HepG2 (cell line): ENCODE data around the gene CATSPERD. TPM values are rescaled to one million over a fixed set of nuclear protein-coding genes. Genes with fewer than 3 reads are reported as not detected.

ENCODE experiments used
- CEBPG ChIP-seq: IDR thresholded peaks from 2 replicates; pipeline ENCODE4 v1.6.1; 2016
- E2F2 ChIP-seq: sonication (generic); formaldehyde crosslinking; IDR thresholded peaks from 2 replicates; pipeline ENCODE4 v1.4.0; 2020; ENCODE audit warnings: missing genetic modification reagents, borderline replicate concordance
- EED ChIP-seq: sonication (generic); formaldehyde crosslinking; IDR thresholded peaks from 2 replicates; pipeline ENCODE4 v1.5.0; 2020; ENCODE audit warnings: mild to moderate bottlenecking, missing genetic modification reagents
- FOXA3 ChIP-seq: IDR thresholded peaks from 2 replicates; pipeline ENCODE4 v1.6.1; 2016; ENCODE audit warnings: missing genetic modification reagents, missing compliant biosample characterization
- PCBP2 ChIP-seq: fragments of 200-400 bp; formaldehyde crosslinking; optimal IDR thresholded peaks from 2 replicates; pipeline ENCODE3; 2018; ENCODE audit warnings: low read length, low read depth; ENCODE audit not compliant: poor library complexity, severe bottlenecking
- RFX5 ChIP-seq: IDR thresholded peaks from 2 replicates; pipeline ENCODE4 v1.6.1; 2011; ENCODE audit warnings: low read depth, low read length, improper control_type of control experiment
- SNAI1 ChIP-seq: sonication (generic); formaldehyde crosslinking; IDR thresholded peaks from 2 replicates; pipeline ENCODE4 v1.5.0; 2020; ENCODE audit warnings: mild to moderate bottlenecking, missing genetic modification reagents, borderline replicate concordance
- THRA ChIP-seq: sonication (generic); formaldehyde crosslinking; IDR thresholded peaks from 2 replicates; pipeline ENCODE4 v1.4.0; 2020; ENCODE audit warnings: missing genetic modification reagents, borderline replicate concordance
- TMF1 ChIP-seq: sonication (generic); formaldehyde crosslinking; IDR thresholded peaks from 2 replicates; pipeline ENCODE4 v1.8.1; 2022; ENCODE audit warnings: low read depth, missing genetic modification reagents
- U2AF2 ChIP-seq: fragments of 200-400 bp; formaldehyde crosslinking; IDR thresholded peaks from 2 replicates; pipeline ENCODE4 v1.6.1; 2017; ENCODE audit warnings: low read depth, mild to moderate bottlenecking, low read length
- XRCC5 ChIP-seq: fragments of 200-400 bp; formaldehyde crosslinking; optimal IDR thresholded peaks from 2 replicates; pipeline ENCODE3; 2017; ENCODE audit warnings: mild to moderate bottlenecking, low read length
- ZBTB8A ChIP-seq: sonication (generic); formaldehyde crosslinking; IDR thresholded peaks from 2 replicates; pipeline ENCODE4 v1.4.0; 2020; ENCODE audit warnings: mild to moderate bottlenecking, low read depth, missing genetic modification reagents, borderline replicate concordance
- ZGPAT ChIP-seq: IDR thresholded peaks from 2 replicates; pipeline ENCODE4 v1.6.1; 2016; ENCODE audit warnings: mild to moderate bottlenecking
- ZNF441 ChIP-seq: sonication (generic); formaldehyde crosslinking; IDR thresholded peaks from 2 replicates; pipeline ENCODE4 v1.7.0; 2021; ENCODE audit warnings: missing genetic modification reagents, borderline replicate concordance
- ZNF660 ChIP-seq: sonication (generic); formaldehyde crosslinking; IDR thresholded peaks from 2 replicates; pipeline ENCODE4 v1.5.1; 2020; ENCODE audit warnings: mild to moderate bottlenecking, low read depth, missing genetic modification reagents, borderline replicate concordance
- ZNF776 ChIP-seq: sonication (generic); formaldehyde crosslinking; IDR thresholded peaks from 2 replicates; pipeline ENCODE4 v1.4.0; 2020; ENCODE audit warnings: mild to moderate bottlenecking, missing genetic modification reagents
- polyA plus RNA-seq, 8 experiments: library from polyadenylated mRNA; depleted of rRNA in 3 of 8; stranded (reverse) in 7 of 8; unstranded in 1 of 8; fragments of >200 nt; fragmentation: Illumina TruSeq in 4 of 8; extraction: Trizol in 4 of 8; gene quantifications; 2 replicates each; pipeline versions ENCODE4 v1.2.1 to v1.2.3, GENCODE V29; 2011 to 2016; ENCODE audit warnings: low read depth in 4 of 8, missing spikeins in 1 of 8, mixed read lengths in 1 of 8; ENCODE audit not compliant: insufficient read depth in 1 of 8
- total RNA-seq, 5 experiments: library from RNA; depleted of rRNA; stranded (reverse); fragments of >200 nt; fragmentation: Illumina TruSeq; extraction: Trizol; gene quantifications; 2 replicates each; pipeline ENCODE4 v1.2.3, GENCODE V29; 2016; ENCODE audit warnings: low read depth in 1 of 5
- TF ChIP-seq, protein P1 (sequence below): sonication (generic); formaldehyde crosslinking; IDR thresholded peaks from 2 replicates; pipeline ENCODE4 v1.8.0; 2022; ENCODE audit warnings: mild to moderate bottlenecking, missing genetic modification reagents; ENCODE audit not compliant: insufficient replicate concordance
- TF ChIP-seq, protein P2 (sequence below): sonication (generic); formaldehyde crosslinking; IDR thresholded peaks from 2 replicates; pipeline ENCODE4 v1.8.1; 2022; ENCODE audit warnings: mild to moderate bottlenecking, missing genetic modification reagents
- TF ChIP-seq, protein P3 (sequence below): sonication (generic); formaldehyde crosslinking; IDR thresholded peaks from 2 replicates; pipeline ENCODE4 v1.4.0; 2020; ENCODE audit warnings: missing genetic modification reagents

CATSPERD gene
- total and polyA plus RNA-seq, 2 of the 13 experiments (the other 11 are each of a cell fraction or from before 2014, with no cell fraction given) = 0.04 TPM; not detected in 1

DNA sequence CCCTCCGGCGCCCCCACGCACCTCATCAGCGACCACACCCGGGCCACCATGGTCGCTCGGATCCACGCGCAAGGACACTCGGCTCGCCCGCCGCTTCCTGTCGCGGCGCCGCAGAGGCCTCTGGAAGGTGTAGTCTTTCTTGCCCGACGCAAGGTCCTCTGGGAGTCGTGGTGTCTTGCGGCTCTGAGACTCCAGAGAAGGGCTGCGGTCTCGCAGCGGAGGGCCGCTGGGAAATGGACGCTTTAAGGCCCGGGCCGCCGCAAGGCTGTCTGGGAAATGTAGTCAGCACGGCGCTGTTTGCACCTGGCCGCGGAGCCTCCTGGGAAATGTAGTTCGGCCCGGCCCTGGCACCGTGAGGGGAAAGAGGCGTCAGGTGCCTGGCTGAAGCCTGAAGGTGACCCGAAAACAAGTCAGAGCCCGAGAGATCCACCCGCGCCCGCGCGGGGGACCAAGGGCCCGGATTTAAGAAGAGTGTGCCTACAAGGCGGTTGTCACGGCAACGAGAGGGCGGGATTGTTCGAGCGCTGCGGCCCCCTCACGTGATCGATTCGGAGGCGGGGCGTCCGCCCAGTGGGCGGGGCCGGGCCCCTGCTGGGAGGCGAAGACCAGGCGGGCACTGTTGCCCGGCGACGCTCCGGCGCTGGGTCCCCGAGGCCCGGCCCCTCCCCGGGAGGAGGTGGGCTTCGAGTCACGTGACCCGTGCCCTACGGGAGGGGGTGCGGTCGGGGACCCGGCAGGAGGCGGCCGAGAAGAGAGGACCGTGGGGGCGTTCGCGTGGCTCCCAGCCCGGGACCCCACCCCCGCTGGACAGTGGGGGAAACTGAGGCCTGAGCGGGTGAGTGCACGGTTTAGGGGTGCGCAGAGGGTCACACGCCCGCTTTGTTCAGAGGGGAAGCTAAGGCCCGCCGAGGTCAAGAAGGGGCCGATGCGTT, 39.7 kb upstream of the CATSPERD start, which contains the start of the genes HSD11B1L and MICOS13 (continued):
- TF ChIP-seq, protein P1, sequence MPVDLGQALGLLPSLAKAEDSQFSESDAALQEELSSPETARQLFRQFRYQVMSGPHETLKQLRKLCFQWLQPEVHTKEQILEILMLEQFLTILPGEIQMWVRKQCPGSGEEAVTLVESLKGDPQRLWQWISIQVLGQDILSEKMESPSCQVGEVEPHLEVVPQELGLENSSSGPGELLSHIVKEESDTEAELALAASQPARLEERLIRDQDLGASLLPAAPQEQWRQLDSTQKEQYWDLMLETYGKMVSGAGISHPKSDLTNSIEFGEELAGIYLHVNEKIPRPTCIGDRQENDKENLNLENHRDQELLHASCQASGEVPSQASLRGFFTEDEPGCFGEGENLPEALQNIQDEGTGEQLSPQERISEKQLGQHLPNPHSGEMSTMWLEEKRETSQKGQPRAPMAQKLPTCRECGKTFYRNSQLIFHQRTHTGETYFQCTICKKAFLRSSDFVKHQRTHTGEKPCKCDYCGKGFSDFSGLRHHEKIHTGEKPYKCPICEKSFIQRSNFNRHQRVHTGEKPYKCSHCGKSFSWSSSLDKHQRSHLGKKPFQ (CRISPR knock-in tag) = no peak
- TF ChIP-seq PCBP2 = no peak
- TF ChIP-seq THRA = peak; percentile 43; the same call in 1 of the 2 replicates
- no peak for TF ChIP-seq EED (CRISPR knock-in tag)
- no peak for TF ChIP-seq XRCC5
- 0 out of 2 replicates have a peak, but pooled peaks have one; percentile 31 for TF ChIP-seq ZNF441
- TF ChIP-seq FOXA3 (CRISPR knock-in tag) = peak; percentile 25; the same call in 1 of the 2 replicates
- TF ChIP-seq TMF1 = no peak
- TF ChIP-seq ZNF776 (CRISPR knock-in tag) = no peak
- TF ChIP-seq RFX5 = no peak
- TF ChIP-seq E2F2 (CRISPR knock-in tag) = no peak
- peak; percentile 95 for TF ChIP-seq U2AF2
- TF ChIP-seq, protein P2, sequence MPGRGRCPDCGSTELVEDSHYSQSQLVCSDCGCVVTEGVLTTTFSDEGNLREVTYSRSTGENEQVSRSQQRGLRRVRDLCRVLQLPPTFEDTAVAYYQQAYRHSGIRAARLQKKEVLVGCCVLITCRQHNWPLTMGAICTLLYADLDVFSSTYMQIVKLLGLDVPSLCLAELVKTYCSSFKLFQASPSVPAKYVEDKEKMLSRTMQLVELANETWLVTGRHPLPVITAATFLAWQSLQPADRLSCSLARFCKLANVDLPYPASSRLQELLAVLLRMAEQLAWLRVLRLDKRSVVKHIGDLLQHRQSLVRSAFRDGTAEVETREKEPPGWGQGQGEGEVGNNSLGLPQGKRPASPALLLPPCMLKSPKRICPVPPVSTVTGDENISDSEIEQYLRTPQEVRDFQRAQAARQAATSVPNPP = no peak
- TF ChIP-seq, protein P3, sequence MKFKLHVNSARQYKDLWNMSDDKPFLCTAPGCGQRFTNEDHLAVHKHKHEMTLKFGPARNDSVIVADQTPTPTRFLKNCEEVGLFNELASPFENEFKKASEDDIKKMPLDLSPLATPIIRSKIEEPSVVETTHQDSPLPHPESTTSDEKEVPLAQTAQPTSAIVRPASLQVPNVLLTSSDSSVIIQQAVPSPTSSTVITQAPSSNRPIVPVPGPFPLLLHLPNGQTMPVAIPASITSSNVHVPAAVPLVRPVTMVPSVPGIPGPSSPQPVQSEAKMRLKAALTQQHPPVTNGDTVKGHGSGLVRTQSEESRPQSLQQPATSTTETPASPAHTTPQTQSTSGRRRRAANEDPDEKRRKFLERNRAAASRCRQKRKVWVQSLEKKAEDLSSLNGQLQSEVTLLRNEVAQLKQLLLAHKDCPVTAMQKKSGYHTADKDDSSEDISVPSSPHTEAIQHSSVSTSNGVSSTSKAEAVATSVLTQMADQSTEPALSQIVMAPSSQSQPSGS (CRISPR knock-in tag) = peak; percentile 46; the same call in 1 of the 2 replicates
- peak; percentile 83 for TF ChIP-seq ZGPAT (CRISPR knock-in tag)
- TF ChIP-seq CEBPG (CRISPR knock-in tag) = 0 out of 2 replicates have a peak, but pooled peaks have one; percentile 11
- TF ChIP-seq ZNF660 = no peak
- no peak for TF ChIP-seq SNAI1 (CRISPR knock-in tag)
- no peak for TF ChIP-seq ZBTB8A (CRISPR knock-in tag)
